H9 (cell line): ENCODE results near the gene RAB6C. TPM values are rescaled to one million over a fixed set of nuclear protein-coding genes. Genes with fewer than 3 reads are reported as not detected.
"Not testable (repeated sequence)": the region's sequence is repeated elsewhere in the genome, so short reads cannot be mapped to it uniquely, and the experiment has no call there.

ENCODE experiments used
- DNase-seq: peaks from one replicate; pipeline ENCODE4 v3.0.0-alpha.2; 2017
- H2AFZ ChIP-seq: one replicate; pipeline ENCODE4 v1.6.1; 2013; ENCODE audit warnings: mild to moderate bottlenecking, low read length, control low read depth, moderate library complexity
- H2AK5ac ChIP-seq: 2 replicates; pipeline ENCODE4 v1.6.1; 2013; ENCODE audit warnings: low read length, control low read depth, mixed read lengths; ENCODE audit not compliant: insufficient read length
- H2BK120ac ChIP-seq: one replicate; pipeline ENCODE4 v1.6.1; 2013; ENCODE audit warnings: low read depth, mild to moderate bottlenecking, low read length, control low read depth, inconsistent platforms; ENCODE audit not compliant: poor library complexity, severe bottlenecking
- H2BK12ac ChIP-seq: 2 replicates; pipeline ENCODE4 v1.6.1; 2013; ENCODE audit warnings: low read length, control low read depth, mixed read lengths, low read depth; ENCODE audit not compliant: insufficient read length
- H2BK15ac ChIP-seq: 2 replicates; pipeline ENCODE4 v1.6.1; 2013; ENCODE audit warnings: low read depth, low read length, control low read depth
- H2BK20ac ChIP-seq: one replicate; pipeline ENCODE4 v1.6.1; 2013; ENCODE audit warnings: low read depth, mild to moderate bottlenecking, low read length, control low read depth, inconsistent platforms; ENCODE audit not compliant: poor library complexity, severe bottlenecking
- H2BK5ac ChIP-seq: 2 replicates; pipeline ENCODE4 v1.6.1; 2013; ENCODE audit warnings: low read length, control low read depth, mixed read lengths; ENCODE audit not compliant: insufficient read length
- H3K14ac ChIP-seq: 2 replicates; pipeline ENCODE4 v1.6.1; 2013; ENCODE audit warnings: low read length, control low read depth; ENCODE audit not compliant: insufficient read depth
- H3K18ac ChIP-seq: 2 replicates; pipeline ENCODE4 v1.6.1; 2013; ENCODE audit warnings: low read depth, mild to moderate bottlenecking, mixed read lengths, low read length, control low read depth; ENCODE audit not compliant: insufficient read length
- H3K23ac ChIP-seq: 2 replicates; pipeline ENCODE4 v1.6.1; 2013; ENCODE audit warnings: low read length, control low read depth, mixed read lengths, low read depth; ENCODE audit not compliant: insufficient read length
- H3K23me2 ChIP-seq: 2 replicates; pipeline ENCODE4 v1.6.1; 2013; ENCODE audit warnings: low read depth, mild to moderate bottlenecking, mixed read lengths, low read length, control low read depth; ENCODE audit not compliant: insufficient read length, poor library complexity, severe bottlenecking
- H3K27ac ChIP-seq: 2 replicates; pipeline ENCODE4 v1.5.1; 2013; ENCODE audit warnings: low read length, control low read depth, mixed read lengths, low read depth; ENCODE audit not compliant: insufficient read length
- H3K27me3 ChIP-seq: 2 replicates; pipeline ENCODE4 v1.6.1; 2013; ENCODE audit warnings: low read length, control low read depth, inconsistent platforms; ENCODE audit not compliant: insufficient read depth
- H3K4ac ChIP-seq: 2 replicates; pipeline ENCODE4 v1.6.1; 2013; ENCODE audit warnings: low read depth, mild to moderate bottlenecking, control low read depth, inconsistent platforms, low read length, moderate library complexity
- H3K4me1 ChIP-seq: 2 replicates; pipeline ENCODE4 v1.6.1; 2013; ENCODE audit warnings: low read length, control low read depth, inconsistent platforms; ENCODE audit not compliant: insufficient read depth
- H3K4me2 ChIP-seq: 2 replicates; pipeline ENCODE4 v1.6.1; 2013; ENCODE audit warnings: low read length, control low read depth, mixed read lengths; ENCODE audit not compliant: insufficient read length, insufficient read depth
- H3K56ac ChIP-seq: 2 replicates; pipeline ENCODE4 v1.6.1; 2013; ENCODE audit warnings: low read depth, mild to moderate bottlenecking, mixed read lengths, low read length, control low read depth; ENCODE audit not compliant: insufficient read length
- H3K79me1 ChIP-seq: 2 replicates; pipeline ENCODE4 v1.6.1; 2013; ENCODE audit warnings: low read depth, mild to moderate bottlenecking, moderate library complexity, low read length, control low read depth, inconsistent platforms; ENCODE audit not compliant: insufficient read depth, poor library complexity, severe bottlenecking
- H3K79me2 ChIP-seq: 2 replicates; pipeline ENCODE4 v1.6.1; 2013; ENCODE audit warnings: low read length, control low read depth, inconsistent platforms; ENCODE audit not compliant: insufficient read depth
- H3K9ac ChIP-seq: 2 replicates; pipeline ENCODE4 v1.6.1; 2013; ENCODE audit warnings: low read length, control low read depth, mixed read lengths; ENCODE audit not compliant: insufficient read length; ENCODE audit errors: extremely low read depth
- H3K9me3 ChIP-seq: one replicate; pipeline ENCODE4 v1.6.1; 2013; ENCODE audit warnings: low read depth, low read length, inconsistent platforms; ENCODE audit not compliant: control insufficient read depth
- H3T11ph ChIP-seq: one replicate; pipeline ENCODE4 v1.6.1; 2013; ENCODE audit warnings: mild to moderate bottlenecking, low read length, control low read depth, inconsistent platforms
- H4K20me1 ChIP-seq: one replicate; pipeline ENCODE4 v1.6.1; 2013; ENCODE audit not compliant: control insufficient read depth, insufficient read length, insufficient read depth
- H4K5ac ChIP-seq: 2 replicates; pipeline ENCODE4 v1.6.1; 2013; ENCODE audit warnings: low read depth, mild to moderate bottlenecking, mixed read lengths, low read length, control low read depth; ENCODE audit not compliant: insufficient read length
- H4K8ac ChIP-seq: replicated peaks from 2 replicates; pipeline ENCODE4 v1.6.1; 2013; ENCODE audit warnings: low read length, control low read depth, mixed read lengths, low read depth; ENCODE audit not compliant: insufficient read length
- H4K91ac ChIP-seq: 2 replicates; pipeline ENCODE4 v1.6.1; 2013; ENCODE audit warnings: low read depth, mild to moderate bottlenecking, moderate library complexity, mixed read lengths, low read length, control low read depth; ENCODE audit not compliant: insufficient read length
- H3K27ac Mint-ChIP-seq, 3 experiments: 2 replicates in 2 of 3; 3 replicates in 1 of 3; pipeline ENCODE4 v1.8.0; 2020 to 2021; ENCODE audit warnings: mixed read lengths in 3 of 3, mild to moderate bottlenecking in 1 of 3, moderate library complexity in 1 of 3
- H3K27me3 Mint-ChIP-seq: 2 replicates; pipeline ENCODE4 v1.8.0; 2021; ENCODE audit warnings: low read depth, mild to moderate bottlenecking, moderate library complexity, mixed read lengths
- H3K36me3 Mint-ChIP-seq, 3 experiments: 2 replicates in 2 of 3; 3 replicates in 1 of 3; pipeline ENCODE4 v1.8.0; 2020 to 2021; ENCODE audit warnings: low read depth in 3 of 3, mixed read lengths in 3 of 3; ENCODE audit not compliant: insufficient read depth in 1 of 3
- H3K4me1 Mint-ChIP-seq, 2 experiments: 2 replicates each; pipeline ENCODE4 v1.8.0; 2020; ENCODE audit warnings: mixed read lengths in 2 of 2
- H3K4me3 Mint-ChIP-seq, 2 experiments: 2 replicates in 1 of 2; 3 replicates in 1 of 2; pipeline ENCODE4 v1.8.0; 2020 to 2021; ENCODE audit warnings: mild to moderate bottlenecking in 2 of 2, mixed read lengths in 2 of 2, moderate library complexity in 1 of 2
- H3K9me3 Mint-ChIP-seq, 2 experiments: 2 replicates in 1 of 2; 3 replicates in 1 of 2; pipeline ENCODE4 v1.8.0; 2020; ENCODE audit warnings: mild to moderate bottlenecking in 2 of 2, mixed read lengths in 2 of 2, moderate library complexity in 1 of 2
- WGBS: extraction: QIAGEN DNeasy Blood & Tissue Kit; methylation state at CpG from one replicate; pipeline ENCODE4 v1.1.7; 2013; ENCODE audit warnings: missing lambda C conversion rate, low lambda C conversion rate, mixed read lengths; ENCODE audit not compliant: insufficient read length; ENCODE audit errors: extremely low coverage; 5-methylcytosine and 5-hydroxymethylcytosine counted together
- long read RNA-seq: library from polyadenylated mRNA; unstranded; transcript quantifications from one replicate; pipeline ENCODE4 v2.0.0, GENCODE V29; 2020
- total RNA-seq: library from RNA; stranded (reverse); gene quantifications from 2 replicates; pipeline ENCODE4 v1.2.1, GENCODE V29; 2021

The RAB6C gene
- total RNA-seq = not detected in 2 replicates
- long read RNA-seq = 0 reads

GRCh38 chr2:129979629-129980155, at the start of gene RAB6C:
Gene RAB6C, plus strand, starts transcription at chr2:129979666. Its CDS starts 450 bp downstream, at chr2:129980116.
- not testable (repeated sequence) for H3K36me3 Mint-ChIP-seq, H3K79me1 ChIP-seq
- DNase-seq = peak; percentile 52

More at GRCh38 chr2:129979629-129980155, at the start of gene RAB6C:
- H3T11ph ChIP-seq, H2BK20ac ChIP-seq, H4K20me1 ChIP-seq, H3K9me3 Mint-ChIP-seq, H3K56ac ChIP-seq, H3K79me2 ChIP-seq, H4K91ac ChIP-seq, H3K4me1 ChIP-seq, H2AFZ ChIP-seq, H2BK5ac ChIP-seq, H3K14ac ChIP-seq, H3K27ac ChIP-seq, H2BK120ac ChIP-seq, H3K9me3 ChIP-seq, H3K23ac ChIP-seq, H3K27me3 ChIP-seq, H2BK12ac ChIP-seq, H3K23me2 ChIP-seq, H3K27ac Mint-ChIP-seq, H4K8ac ChIP-seq, H3K4ac ChIP-seq, H2BK15ac ChIP-seq, H3K9ac ChIP-seq, H3K18ac ChIP-seq, H2AK5ac ChIP-seq, H4K5ac ChIP-seq: not testable (repeated sequence)
- peaks cover 3 to 16% of the 10 kb centered on the region in 2 experiments for H3K4me1 Mint-ChIP-seq
- peak within 1 kb of the TSS; percentile 47 for H3K4me2 ChIP-seq
- peak within 1 kb of the TSS; percentile 67 to 83 for H3K4me3 Mint-ChIP-seq
- no CpG with 5 or more reads among the region's 54 CpGs for WGBS
- peaks cover 67% of the 10 kb centered on the region for H3K27me3 Mint-ChIP-seq
